ENCODE measurements around the gene OR4C45. TPM values are rescaled to one million over a fixed set of nuclear protein-coding genes. Genes with fewer than 3 reads are reported as not detected.
"Not testable (repeated sequence)": the region's sequence is repeated elsewhere in the genome, so short reads cannot be mapped to it uniquely, and the experiment has no call there.

Gene OR4C45
- polyA plus RNA-seq, 1 donor from 2014 or later: not detected

DNA sequence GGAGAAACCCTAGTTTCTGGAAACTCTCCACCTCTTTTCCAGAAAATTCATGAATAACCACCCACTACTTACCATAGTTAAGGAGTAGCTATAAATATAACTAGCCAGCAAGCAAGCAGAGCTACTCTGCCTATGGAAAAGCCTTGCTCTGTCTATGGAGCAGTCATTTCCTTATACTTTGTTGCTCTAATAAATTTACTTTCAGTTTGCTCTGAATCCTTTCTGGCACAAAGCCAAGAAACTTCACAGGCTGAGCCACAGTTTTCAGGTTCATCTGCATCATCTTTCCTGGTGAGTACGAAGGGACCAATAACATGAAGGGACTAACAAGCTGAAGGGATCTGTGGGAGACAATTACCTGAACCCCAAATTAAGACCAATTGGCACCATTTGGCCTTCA is 4.6 kb downstream of the OR4C45 start:
- Histone ChIP-seq H3K9ac (ENCODE audit: low read length) (no peak overlapping the region), H3K27ac (ENCODE audit: low read length) (no peak overlapping the region), H3K27me3 (ENCODE audit: insufficient read depth, low read depth, low read length) (no peaks in the 10 kb centered on the region), H3F3A (ENCODE audit: insufficient read depth, low read length, poor library complexity, severe bottlenecking) (no peaks in the 10 kb centered on the region), H3K9me3 (ENCODE audit: low read length) (peaks cover 4% of the 10 kb centered on the region), H3K79me2 (replicated peaks; ENCODE audit: insufficient read depth, low read length) (no peaks in the 10 kb centered on the region), H4K20me1 (ENCODE audit: insufficient read depth) (no peaks in the 10 kb centered on the region), H3K36me3 (ENCODE audit: insufficient read depth, low read length) (no peaks in the 10 kb centered on the region), H3K9me2 (ENCODE audit: insufficient read depth, low read length) (no peaks in the 10 kb centered on the region), H2AFZ (ENCODE audit: low read depth, low read length) (no peak overlapping the region), H3K4me2 (ENCODE audit: low read length) (no peak overlapping the region), H3K4me3 (ENCODE audit: low read length) (no peak overlapping the region)
- TF ChIP-seq SMC3 (conservative IDR thresholded peaks at IDR 0.05; ENCODE audit: poor library complexity): no peak
- TF ChIP-seq, protein P1, sequence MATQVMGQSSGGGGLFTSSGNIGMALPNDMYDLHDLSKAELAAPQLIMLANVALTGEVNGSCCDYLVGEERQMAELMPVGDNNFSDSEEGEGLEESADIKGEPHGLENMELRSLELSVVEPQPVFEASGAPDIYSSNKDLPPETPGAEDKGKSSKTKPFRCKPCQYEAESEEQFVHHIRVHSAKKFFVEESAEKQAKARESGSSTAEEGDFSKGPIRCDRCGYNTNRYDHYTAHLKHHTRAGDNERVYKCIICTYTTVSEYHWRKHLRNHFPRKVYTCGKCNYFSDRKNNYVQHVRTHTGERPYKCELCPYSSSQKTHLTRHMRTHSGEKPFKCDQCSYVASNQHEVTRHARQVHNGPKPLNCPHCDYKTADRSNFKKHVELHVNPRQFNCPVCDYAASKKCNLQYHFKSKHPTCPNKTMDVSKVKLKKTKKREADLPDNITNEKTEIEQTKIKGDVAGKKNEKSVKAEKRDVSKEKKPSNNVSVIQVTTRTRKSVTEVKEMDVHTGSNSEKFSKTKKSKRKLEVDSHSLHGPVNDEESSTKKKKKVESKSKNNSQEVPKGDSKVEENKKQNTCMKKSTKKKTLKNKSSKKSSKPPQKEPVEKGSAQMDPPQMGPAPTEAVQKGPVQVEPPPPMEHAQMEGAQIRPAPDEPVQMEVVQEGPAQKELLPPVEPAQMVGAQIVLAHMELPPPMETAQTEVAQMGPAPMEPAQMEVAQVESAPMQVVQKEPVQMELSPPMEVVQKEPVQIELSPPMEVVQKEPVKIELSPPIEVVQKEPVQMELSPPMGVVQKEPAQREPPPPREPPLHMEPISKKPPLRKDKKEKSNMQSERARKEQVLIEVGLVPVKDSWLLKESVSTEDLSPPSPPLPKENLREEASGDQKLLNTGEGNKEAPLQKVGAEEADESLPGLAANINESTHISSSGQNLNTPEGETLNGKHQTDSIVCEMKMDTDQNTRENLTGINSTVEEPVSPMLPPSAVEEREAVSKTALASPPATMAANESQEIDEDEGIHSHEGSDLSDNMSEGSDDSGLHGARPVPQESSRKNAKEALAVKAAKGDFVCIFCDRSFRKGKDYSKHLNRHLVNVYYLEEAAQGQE (IDR thresholded peaks at IDR 0.05; ENCODE audit: borderline replicate concordance): no peak
- TF ChIP-seq EP300 (conservative IDR thresholded peaks at IDR 0.05; ENCODE audit: poor library complexity, severe bottlenecking): no peak
- TF ChIP-seq TAF1 (IDR thresholded peaks at IDR 0.05; ENCODE audit: low read depth): no peak
- TF ChIP-seq, protein P2, sequence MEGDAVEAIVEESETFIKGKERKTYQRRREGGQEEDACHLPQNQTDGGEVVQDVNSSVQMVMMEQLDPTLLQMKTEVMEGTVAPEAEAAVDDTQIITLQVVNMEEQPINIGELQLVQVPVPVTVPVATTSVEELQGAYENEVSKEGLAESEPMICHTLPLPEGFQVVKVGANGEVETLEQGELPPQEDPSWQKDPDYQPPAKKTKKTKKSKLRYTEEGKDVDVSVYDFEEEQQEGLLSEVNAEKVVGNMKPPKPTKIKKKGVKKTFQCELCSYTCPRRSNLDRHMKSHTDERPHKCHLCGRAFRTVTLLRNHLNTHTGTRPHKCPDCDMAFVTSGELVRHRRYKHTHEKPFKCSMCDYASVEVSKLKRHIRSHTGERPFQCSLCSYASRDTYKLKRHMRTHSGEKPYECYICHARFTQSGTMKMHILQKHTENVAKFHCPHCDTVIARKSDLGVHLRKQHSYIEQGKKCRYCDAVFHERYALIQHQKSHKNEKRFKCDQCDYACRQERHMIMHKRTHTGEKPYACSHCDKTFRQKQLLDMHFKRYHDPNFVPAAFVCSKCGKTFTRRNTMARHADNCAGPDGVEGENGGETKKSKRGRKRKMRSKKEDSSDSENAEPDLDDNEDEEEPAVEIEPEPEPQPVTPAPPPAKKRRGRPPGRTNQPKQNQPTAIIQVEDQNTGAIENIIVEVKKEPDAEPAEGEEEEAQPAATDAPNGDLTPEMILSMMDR (IDR thresholded peaks at IDR 0.05; ENCODE audit: poor library complexity, severe bottlenecking): no peak
- TF ChIP-seq EZH2 (IDR thresholded peaks at IDR 0.05; ENCODE audit: borderline replicate concordance, insufficient read depth, low read length, poor library complexity, severe bottlenecking): no peak
- no peak for TF ChIP-seq RAD21 (conservative IDR thresholded peaks at IDR 0.05)
- TF ChIP-seq POLR2AphosphoS5 (IDR thresholded peaks at IDR 0.05): no peak
- no peak for TF ChIP-seq MXI1 (conservative IDR thresholded peaks at IDR 0.05; ENCODE audit: poor library complexity, severe bottlenecking)

DNA sequence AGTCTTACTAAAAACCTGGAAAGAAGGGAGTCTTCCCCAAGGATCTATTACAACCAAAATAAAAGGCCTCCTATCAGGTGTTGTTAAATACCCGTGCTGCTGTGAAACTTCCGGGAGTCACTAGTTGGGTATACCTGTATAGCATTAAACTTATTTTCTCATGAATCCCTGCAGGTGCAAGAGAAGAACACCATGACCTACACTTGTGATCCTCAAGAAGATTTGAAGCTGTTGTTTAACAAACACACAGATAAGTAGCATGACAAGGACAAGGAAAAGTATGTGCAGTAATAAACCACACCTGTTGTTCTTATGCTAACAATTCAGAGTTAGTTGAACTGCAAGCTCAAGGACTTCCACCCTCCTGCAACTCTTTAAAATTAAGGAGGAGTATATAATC is 12.0 kb downstream of the OR4C45 start:
- Histone ChIP-seq H3K27ac (ENCODE audit: low read length) (no peak overlapping the region), H3K36me3 (ENCODE audit: insufficient read depth, low read length) (no peaks in the 10 kb centered on the region), H3K4me3 (ENCODE audit: low read length) (no peak overlapping the region), H3K79me2 (replicated peaks; ENCODE audit: insufficient read depth, low read length) (no peaks in the 10 kb centered on the region), H3F3A (ENCODE audit: insufficient read depth, low read length, poor library complexity, severe bottlenecking) (no peaks in the 10 kb centered on the region), H3K4me2 (ENCODE audit: low read length) (no peak overlapping the region), H3K9ac (ENCODE audit: low read length) (no peak overlapping the region), H3K9me3 (ENCODE audit: low read length) (no peaks in the 10 kb centered on the region), H2AFZ (ENCODE audit: low read depth, low read length) (no peak overlapping the region), H3K9me2 (ENCODE audit: insufficient read depth, low read length) (no peaks in the 10 kb centered on the region), H4K20me1 (ENCODE audit: insufficient read depth) (no peaks in the 10 kb centered on the region), H3K27me3 (ENCODE audit: insufficient read depth, low read depth, low read length) (no peaks in the 10 kb centered on the region)
- TF ChIP-seq POLR2AphosphoS5 (IDR thresholded peaks at IDR 0.05): no peak
- TF ChIP-seq SMC3 (conservative IDR thresholded peaks at IDR 0.05; ENCODE audit: poor library complexity): no peak
- TF ChIP-seq, protein P2 (IDR thresholded peaks at IDR 0.05; ENCODE audit: poor library complexity, severe bottlenecking): no peak
- no peak for TF ChIP-seq TAF1 (IDR thresholded peaks at IDR 0.05; ENCODE audit: low read depth)
- no peak for TF ChIP-seq EP300 (conservative IDR thresholded peaks at IDR 0.05; ENCODE audit: poor library complexity, severe bottlenecking)
- no peak for TF ChIP-seq EZH2 (IDR thresholded peaks at IDR 0.05; ENCODE audit: borderline replicate concordance, insufficient read depth, low read length, poor library complexity, severe bottlenecking)
- no peak for TF ChIP-seq RAD21 (conservative IDR thresholded peaks at IDR 0.05)
- TF ChIP-seq, protein P1 (IDR thresholded peaks at IDR 0.05; ENCODE audit: borderline replicate concordance): no peak
- no peak for TF ChIP-seq MXI1 (conservative IDR thresholded peaks at IDR 0.05; ENCODE audit: poor library complexity, severe bottlenecking)

DNA sequence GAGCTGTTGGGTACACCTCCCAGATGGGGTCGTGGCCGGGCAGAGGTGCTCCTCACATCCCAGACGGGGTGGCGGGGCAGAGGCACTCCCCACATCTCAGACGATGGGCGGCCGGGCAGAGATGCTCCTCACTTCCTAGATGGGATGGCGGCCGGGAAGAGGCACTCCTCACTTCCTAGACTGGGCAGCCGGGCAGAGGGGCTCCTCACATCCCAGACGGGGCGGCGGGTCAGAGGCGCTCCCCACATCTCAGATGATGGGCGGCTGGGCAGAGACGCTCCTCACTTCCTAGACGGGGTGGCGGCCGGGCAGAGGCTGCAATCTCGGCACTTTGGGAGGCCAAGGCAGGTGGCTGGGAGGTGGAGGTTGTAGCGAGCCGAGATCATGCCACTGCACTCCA is 30.4 kb downstream of the OR4C45 start:
- H3K9me3 ChIP-seq (ENCODE audit: low read length); H2AFZ ChIP-seq (ENCODE audit: low read depth, low read length); H3K9ac ChIP-seq (ENCODE audit: low read length); H3K27ac ChIP-seq (ENCODE audit: low read length); H3K9me2 ChIP-seq (ENCODE audit: insufficient read depth, low read length); H3K36me3 ChIP-seq (ENCODE audit: insufficient read depth, low read length); H4K20me1 ChIP-seq (ENCODE audit: insufficient read depth); H3K27me3 ChIP-seq (ENCODE audit: insufficient read depth, low read depth, low read length); H3K4me2 ChIP-seq (ENCODE audit: low read length); H3K4me3 ChIP-seq (ENCODE audit: low read length); H3K79me2 ChIP-seq (replicated peaks; ENCODE audit: insufficient read depth, low read length); H3F3A ChIP-seq (ENCODE audit: insufficient read depth, low read length, poor library complexity, severe bottlenecking): not testable (repeated sequence)
